ENCODE data around the gene PSMB7.

PSMB7 gene

DNA sequence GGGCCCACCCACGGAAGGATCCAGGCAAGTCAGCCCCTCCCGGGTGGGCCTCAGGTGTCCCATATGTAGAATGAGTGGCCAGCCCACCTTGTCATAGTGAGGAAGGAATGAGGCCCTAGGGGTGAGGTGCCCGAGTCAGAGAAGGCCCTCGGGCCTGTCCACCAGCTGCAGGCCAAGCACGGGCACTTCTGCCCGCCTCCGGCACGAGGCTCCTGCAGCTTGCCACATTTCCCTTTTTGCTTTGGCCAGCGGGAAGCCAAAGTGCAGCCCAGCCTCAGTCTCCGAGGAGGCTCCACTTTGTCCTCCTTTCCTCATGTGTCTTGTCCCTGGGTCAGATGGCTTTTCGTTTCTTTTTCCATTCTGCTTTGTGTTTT is 72.9 kb downstream of the PSMB7 start:
- Histone ChIP-seq H3K4me2 (ENCODE audit: low read depth, low read length, poor library complexity, severe bottlenecking) (no peak overlapping the region), H3F3A (ENCODE audit: insufficient read depth) (no peaks in the 10 kb centered on the region), H3K79me2 (ENCODE audit: insufficient read depth, low read length) (no peaks in the 10 kb centered on the region), H3K9ac (ENCODE audit: low read length) (no peak overlapping the region), H3K27me3 (ENCODE audit: low read length) (no peaks in the 10 kb centered on the region), H3K9me3 (ENCODE audit: insufficient read depth, low read length) (no peaks in the 10 kb centered on the region), H3K9me2 (replicated peaks; ENCODE audit: insufficient read depth, low read length) (no peaks in the 10 kb centered on the region), H3K4me3 (ENCODE audit: insufficient read depth, low read length, poor library complexity, severe bottlenecking) (no peak overlapping the region), H3K36me3 (ENCODE audit: low read length) (peaks cover 2% of the 10 kb centered on the region), H4K20me1 (ENCODE audit: low read depth, low read length) (no peaks in the 10 kb centered on the region), H3K27ac (ENCODE audit: low read depth, low read length) (no peak overlapping the region), H2AFZ (ENCODE audit: low read depth, low read length, severe bottlenecking) (no peak overlapping the region)
- TF ChIP-seq EZH2phosphoT487 (conservative IDR thresholded peaks at IDR 0.05; ENCODE audit: low read length) = no peak
- TF ChIP-seq, protein P1, sequence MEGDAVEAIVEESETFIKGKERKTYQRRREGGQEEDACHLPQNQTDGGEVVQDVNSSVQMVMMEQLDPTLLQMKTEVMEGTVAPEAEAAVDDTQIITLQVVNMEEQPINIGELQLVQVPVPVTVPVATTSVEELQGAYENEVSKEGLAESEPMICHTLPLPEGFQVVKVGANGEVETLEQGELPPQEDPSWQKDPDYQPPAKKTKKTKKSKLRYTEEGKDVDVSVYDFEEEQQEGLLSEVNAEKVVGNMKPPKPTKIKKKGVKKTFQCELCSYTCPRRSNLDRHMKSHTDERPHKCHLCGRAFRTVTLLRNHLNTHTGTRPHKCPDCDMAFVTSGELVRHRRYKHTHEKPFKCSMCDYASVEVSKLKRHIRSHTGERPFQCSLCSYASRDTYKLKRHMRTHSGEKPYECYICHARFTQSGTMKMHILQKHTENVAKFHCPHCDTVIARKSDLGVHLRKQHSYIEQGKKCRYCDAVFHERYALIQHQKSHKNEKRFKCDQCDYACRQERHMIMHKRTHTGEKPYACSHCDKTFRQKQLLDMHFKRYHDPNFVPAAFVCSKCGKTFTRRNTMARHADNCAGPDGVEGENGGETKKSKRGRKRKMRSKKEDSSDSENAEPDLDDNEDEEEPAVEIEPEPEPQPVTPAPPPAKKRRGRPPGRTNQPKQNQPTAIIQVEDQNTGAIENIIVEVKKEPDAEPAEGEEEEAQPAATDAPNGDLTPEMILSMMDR (IDR thresholded peaks at IDR 0.05; ENCODE audit: insufficient read depth, low read length, poor library complexity, severe bottlenecking) = no peak

DNA sequence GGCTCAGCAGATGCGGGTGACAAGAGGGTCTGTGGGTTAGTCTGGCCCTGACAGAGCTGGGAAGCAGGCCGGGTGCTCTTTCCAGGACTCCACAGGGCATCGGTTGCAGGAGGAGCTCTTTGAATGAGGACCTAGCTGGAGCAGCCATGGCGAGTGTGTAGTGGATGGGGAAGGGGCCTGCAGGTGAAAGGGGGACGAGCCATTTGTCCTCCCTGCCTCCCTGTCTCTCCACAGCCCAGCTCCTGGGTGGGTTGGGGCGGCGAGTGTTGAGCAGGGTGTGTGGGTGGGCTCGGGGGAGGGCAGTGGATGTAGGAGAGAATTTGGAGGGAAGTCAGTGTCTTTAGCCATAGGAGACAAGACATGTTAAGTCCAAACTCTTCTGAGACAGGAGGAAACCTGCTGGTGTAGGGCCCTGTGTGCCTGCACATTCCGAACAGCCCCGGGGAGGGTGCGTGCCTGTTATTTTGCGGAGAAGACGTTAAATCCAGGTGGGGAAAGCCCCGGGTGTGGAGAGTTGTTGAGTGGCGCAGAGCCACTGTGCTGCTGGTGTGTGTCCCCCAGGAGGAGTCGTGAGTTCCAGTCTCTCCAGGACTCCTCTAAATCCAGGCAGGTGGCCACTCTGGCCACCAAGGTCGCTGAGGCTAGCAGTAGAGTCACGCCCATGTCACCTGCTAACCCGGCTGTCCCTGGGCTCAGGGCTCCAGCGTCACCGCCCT is 73.6 kb downstream of the PSMB7 start:
- Histone ChIP-seq H3K79me2 (ENCODE audit: insufficient read depth, low read length) (no peaks in the 10 kb centered on the region), H3K9me2 (replicated peaks; ENCODE audit: insufficient read depth, low read length) (no peaks in the 10 kb centered on the region), H3K9ac (ENCODE audit: low read length) (no peak overlapping the region), H3K4me3 (ENCODE audit: insufficient read depth, low read length, poor library complexity, severe bottlenecking) (no peak overlapping the region), H3K36me3 (ENCODE audit: low read length) (peaks cover 2% of the 10 kb centered on the region), H2AFZ (ENCODE audit: low read depth, low read length, severe bottlenecking) (no peak overlapping the region), H3K27ac (ENCODE audit: low read depth, low read length) (no peak overlapping the region), H3K27me3 (ENCODE audit: low read length) (no peaks in the 10 kb centered on the region), H3K9me3 (ENCODE audit: insufficient read depth, low read length) (no peaks in the 10 kb centered on the region), H4K20me1 (ENCODE audit: low read depth, low read length) (no peaks in the 10 kb centered on the region), H3K4me2 (ENCODE audit: low read depth, low read length, poor library complexity, severe bottlenecking) (no peak overlapping the region), H3F3A (ENCODE audit: insufficient read depth) (no peaks in the 10 kb centered on the region)
- TF ChIP-seq EZH2phosphoT487 (conservative IDR thresholded peaks at IDR 0.05; ENCODE audit: low read length) = no peak
- TF ChIP-seq, protein P1 (IDR thresholded peaks at IDR 0.05; ENCODE audit: insufficient read depth, low read length, poor library complexity, severe bottlenecking) = no peak

DNA sequence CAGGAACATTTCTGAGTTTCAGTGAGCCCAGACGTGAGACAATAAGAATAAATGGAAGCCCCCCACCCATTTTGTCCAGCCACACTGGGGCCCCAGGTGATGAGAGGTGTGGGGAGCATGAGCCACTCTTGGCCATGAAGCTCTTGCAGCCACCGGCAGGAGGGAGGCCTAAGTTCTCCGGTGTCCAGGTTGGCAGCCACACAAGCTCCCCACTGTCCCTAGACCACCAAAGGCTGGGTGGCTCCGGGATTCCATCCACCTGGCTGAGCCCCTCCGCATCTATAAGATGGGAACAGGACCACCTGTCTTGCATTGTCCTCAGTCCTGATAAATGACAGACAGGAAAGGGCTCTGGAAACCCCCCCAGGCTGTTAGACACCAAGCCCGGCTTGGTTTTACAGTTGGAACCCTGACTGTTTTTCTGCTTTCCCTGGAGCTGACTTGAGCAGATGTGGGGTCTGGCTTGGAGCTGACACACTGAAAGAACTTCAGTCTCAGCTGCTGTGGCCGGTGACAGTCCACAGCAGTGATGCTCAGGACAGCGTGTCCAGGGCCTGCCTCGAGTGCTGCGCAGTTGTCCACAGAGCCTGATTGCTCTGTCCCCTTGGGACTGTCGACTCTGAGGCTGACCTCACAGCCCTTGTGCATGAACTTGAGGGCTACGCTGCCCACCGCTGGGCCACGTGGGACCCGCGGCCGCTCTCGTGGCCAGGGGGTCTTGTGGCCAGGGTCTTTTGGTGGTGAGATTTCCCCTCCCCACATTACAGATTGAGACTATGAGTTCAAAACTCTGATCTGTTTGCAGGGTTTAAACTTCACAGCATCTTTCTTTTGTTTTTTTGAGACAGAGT is 74.8 kb downstream of the PSMB7 start:
- Histone ChIP-seq H3K27ac (ENCODE audit: low read depth, low read length) (no peak overlapping the region), H3K36me3 (ENCODE audit: low read length) (peaks cover 2% of the 10 kb centered on the region)

More for the DNA sequence above, 74.8 kb downstream of the PSMB7 start:
- no peaks in the 10 kb centered on the region for H4K20me1 ChIP-seq (ENCODE audit: low read depth, low read length)
- no peaks in the 10 kb centered on the region for H3K27me3 ChIP-seq (ENCODE audit: low read length)
- H3F3A ChIP-seq (ENCODE audit: insufficient read depth) = no peaks in the 10 kb centered on the region; the same call in 1 of the 2 replicates
- H3K79me2 ChIP-seq (ENCODE audit: insufficient read depth, low read length) = no peaks in the 10 kb centered on the region
- H3K9me2 ChIP-seq (replicated peaks; ENCODE audit: insufficient read depth, low read length) = no peaks in the 10 kb centered on the region
- no peak overlapping the region for H3K4me3 ChIP-seq (ENCODE audit: insufficient read depth, low read length, poor library complexity, severe bottlenecking)
- TF ChIP-seq, protein P1 (IDR thresholded peaks at IDR 0.05; ENCODE audit: insufficient read depth, low read length, poor library complexity, severe bottlenecking) = no peak
- TF ChIP-seq EZH2phosphoT487 (conservative IDR thresholded peaks at IDR 0.05; ENCODE audit: low read length) = no peak
- H3K4me2 ChIP-seq (ENCODE audit: low read depth, low read length, poor library complexity, severe bottlenecking) = no peak overlapping the region
- no peak overlapping the region for H2AFZ ChIP-seq (ENCODE audit: low read depth, low read length, severe bottlenecking)
- no peak overlapping the region for H3K9ac ChIP-seq (ENCODE audit: low read length)
- no peaks in the 10 kb centered on the region for H3K9me3 ChIP-seq (ENCODE audit: insufficient read depth, low read length)
